Transverse colon (tissue), 4 donors: ENCODE data around the gene SPNS3. TPM values are rescaled to one million over a fixed set of nuclear protein-coding genes. Genes with fewer than 3 reads are reported as not detected.
A peak's percentile ranks its signal among the peaks of the same experiment; 100 is the strongest.

Experiments used
- DNase-seq: peaks from one replicate; pipeline ENCODE4 v3.0.0-alpha.2; 2019
- H3K27ac ChIP-seq, 4 donors: fragments of 200-600 bp; sonication (generic); 2 replicates each; pipeline ENCODE4 v1.5.1; 2016 to 2018; ENCODE audit warnings: inconsistent platforms in 4 of 4
- H3K27me3 ChIP-seq: fragments of 200-600 bp; sonication (generic); 2 replicates; pipeline ENCODE4 v1.5.1; 2017; ENCODE audit warnings: inconsistent platforms
- H3K36me3 ChIP-seq, 4 donors: fragments of 200-600 bp; sonication (generic); 2 replicates each; pipeline ENCODE4 v1.5.1; 2017 to 2019; ENCODE audit warnings: inconsistent platforms in 4 of 4
- H3K4me1 ChIP-seq, 4 donors: fragments of 200-600 bp; sonication (generic); 2 replicates each; pipeline ENCODE4 v1.5.1; 2017 to 2020; ENCODE audit warnings: inconsistent platforms in 4 of 4
- H3K4me3 ChIP-seq, 4 donors: fragments of 200-600 bp; sonication (generic); 1 replicate in 1 of 4; 2 replicates in 3 of 4; pipeline versions ENCODE4 v1.5.1 to v1.6.1; 2017 to 2019; ENCODE audit warnings: inconsistent platforms in 4 of 4
- H3K9me3 ChIP-seq, 2 donors: fragments of 200-600 bp; sonication (generic); 2 replicates each; pipeline ENCODE4 v1.5.1; 2017 to 2019; ENCODE audit warnings: inconsistent platforms in 2 of 2
- CTCF ChIP-seq, 5 experiments: fragments of 200-600 bp in 3 of 5; fragments of 450-650 bp in 2 of 5; sonication (generic) in 3 of 5; IDR thresholded peaks; 1 replicate in 2 of 5; 2 replicates in 3 of 5; pipeline ENCODE4 v1.5.1; 2016 to 2017; ENCODE audit warnings: antibody characterized with exemption in 5 of 5, inconsistent platforms in 3 of 5, mild to moderate bottlenecking in 2 of 5, moderate library complexity in 1 of 5
- EP300 ChIP-seq: sonication (generic); formaldehyde crosslinking; IDR thresholded peaks from one replicate; pipeline ENCODE4 v1.6.1; 2017; ENCODE audit warnings: antibody characterized with exemption, low read depth
- POLR2A ChIP-seq: fragments of 450-650 bp; IDR thresholded peaks from one replicate; pipeline ENCODE4 v1.6.1; 2016; ENCODE audit warnings: antibody characterized with exemption, mild to moderate bottlenecking, moderate library complexity
- POLR2AphosphoS5 ChIP-seq, 3 donors: sonication (generic); formaldehyde crosslinking; IDR thresholded peaks; one replicate each; pipeline ENCODE4 v1.6.1; 2016; ENCODE audit warnings: antibody characterized with exemption in 3 of 3
- WGBS, 2 donors: methylation state at CpG; one replicate each; pipeline ENCODE4 v1.1.5; 2018; ENCODE audit warnings: low coverage in 1 of 2; 5-methylcytosine and 5-hydroxymethylcytosine counted together
- in situ Hi-C, 4 donors: fragments of 200-750 bp; cut with MboI; loops; one replicate each; pipeline versions ENCODE4 v1.15.0 to v1.15.1; 2017; ENCODE audit warnings: low sequenced_read_pairs in 3 of 4, low pct_ligation_motif_present in 1 of 4, low pct_unique_long_range_greater_than_20kb in 1 of 4
- intact Hi-C: fragments of 100-400 bp; cut with DNase I; formaldehyde crosslinking; loops from one replicate; pipeline ENCODE4 v1.15.1; 2023; ENCODE audit warnings: low total_unique reads
- total RNA-seq, 4 donors: library from RNA; depleted of rRNA; stranded (reverse); fragments of >200 nt; gene quantifications; one replicate each; pipeline ENCODE4 v1.1.0, GENCODE V29; 2016

SPNS3 gene
- total RNA-seq, 4 donors from 2014 or later, result not detected

- H3K27me3 ChIP-seq, result no peaks in the 10 kb centered on the region
- H3K4me1 ChIP-seq, result peaks cover 17 to 55% (median 38%) of the 10 kb centered on the region in 4 donors
- intact Hi-C loops (no loop called here), in situ Hi-C loops (no loop called here)
- DNase-seq, result no peak
- no peak overlapping the region for H3K4me3 ChIP-seq
- H3K36me3 ChIP-seq, result no peaks in the 10 kb centered on the region
- peak overlapping the region in 3 of 4 donors; percentile 21 to 64 (median 61) for H3K27ac ChIP-seq
- WGBS, 2 donors, result 0 to 51% methylated on average over 1 to 10 of the region's 10 CpGs
- no peak for TF ChIP-seq POLR2AphosphoS5 (IDR thresholded peaks at IDR 0.05)
- no peaks in the 10 kb centered on the region for H3K9me3 ChIP-seq
These were observed 43.6 kb downstream of the SPNS3 start for GRCh38 chr17:4477255-4477791.

- peak overlapping the region in 1 of 4 donors; percentile 87 for H3K27ac ChIP-seq
- DNase-seq, result no peak
- no peaks in the 10 kb centered on the region for H3K9me3 ChIP-seq
- H3K27me3 ChIP-seq, result no peaks in the 10 kb centered on the region
- intact Hi-C loops, result no loop called here
- H3K4me1 ChIP-seq, result peaks cover 22 to 66% (median 48%) of the 10 kb centered on the region in 4 donors
- WGBS, 2 donors, result 93% methylated on average over 11 of the region's 11 CpGs; no CpG with 5 or more reads in 1 of the 2 donors
- no peak overlapping the region for H3K4me3 ChIP-seq
- in situ Hi-C loops, result no loop called here
- H3K36me3 ChIP-seq, result no peaks in the 10 kb centered on the region
- TF ChIP-seq POLR2AphosphoS5 (IDR thresholded peaks at IDR 0.05), result no peak
- TF ChIP-seq CTCF (IDR thresholded peaks at IDR 0.05), result no peak
These were observed 44.6 kb downstream of the SPNS3 start for GRCh38 chr17:4478318-4478830.

GRCh38 chr17:4479340-4479981 is 45.7 kb downstream of the SPNS3 start:
- H3K4me1 ChIP-seq, result peaks cover 22 to 73% (median 52%) of the 10 kb centered on the region in 4 donors
- H3K27ac ChIP-seq, result peak overlapping the region; percentile 66 to 87 (median 76)
- DNase-seq, result peak; percentile 79
- H3K9me3 ChIP-seq, result no peaks in the 10 kb centered on the region
- no peaks in the 10 kb centered on the region for H3K36me3 ChIP-seq
- peak in 1 of 5 experiments; percentile 22 for TF ChIP-seq CTCF (IDR thresholded peaks at IDR 0.05)
- no peak for TF ChIP-seq POLR2A
- TF ChIP-seq EP300, result no peak
- peak in 1 of 3 donors; percentile 81 for TF ChIP-seq POLR2AphosphoS5 (IDR thresholded peaks at IDR 0.05)
- H3K27me3 ChIP-seq, result no peaks in the 10 kb centered on the region
- in situ Hi-C loops (no loop called here), intact Hi-C loops (no loop called here)
- WGBS, 2 donors, result 40 to 63% methylated on average over 1 to 8 of the region's 8 CpGs
- H3K4me3 ChIP-seq, result no peak overlapping the region

GRCh38 chr17:4479982-4480751 is 46.4 kb downstream of the SPNS3 start:
- no peak overlapping the region for H3K4me3 ChIP-seq
- 7 to 38% methylated on average over 3 to 12 of the region's 13 CpGs for WGBS, 2 donors
- H3K4me1 ChIP-seq, result peaks cover 22 to 73% (median 52%) of the 10 kb centered on the region in 4 donors
- H3K27me3 ChIP-seq, result no peaks in the 10 kb centered on the region
- intact Hi-C loops (no loop called here), in situ Hi-C loops (no loop called here)
- H3K27ac ChIP-seq, result peak overlapping the region; percentile 66 to 87 (median 76)
- H3K36me3 ChIP-seq, result no peaks in the 10 kb centered on the region
- TF ChIP-seq CTCF (IDR thresholded peaks at IDR 0.05) (no peak), POLR2A (no peak), EP300 (no peak), POLR2AphosphoS5 (IDR thresholded peaks at IDR 0.05) (no peak)
- DNase-seq, result no peak
- H3K9me3 ChIP-seq, result no peaks in the 10 kb centered on the region
